Activated CD8-positive, alpha-beta memory T cell treated with anti-CD3 and anti-CD28 coated beads, Interleukin-2, amount 50 U/mL, for 1 hour (primary cell): ENCODE data around the gene FXYD3.
A peak's percentile ranks its signal among the peaks of the same experiment; 100 is the strongest.
"Not testable (repeated sequence)": the region's sequence is repeated elsewhere in the genome, so short reads cannot be mapped to it uniquely, and the experiment has no call there.

ENCODE experiments used
- DNase-seq: peaks from one replicate; pipeline ENCODE4 v3.0.0-alpha.2; 2020; ENCODE audit errors: extremely low read depth

Gene FXYD3

GRCh38 chr19:35125270-35125717, 9.7 kb downstream of the FXYD3 start:
- no peak for DNase-seq

GRCh38 chr19:35125749-35126623, 10.4 kb downstream of the FXYD3 start:
- no peak for DNase-seq

- no peak for DNase-seq
These were observed 11.0 kb downstream of the FXYD3 start for GRCh38 chr19:35126624-35126959.

GRCh38 chr19:35127871-35128270, 12.2 kb downstream of the FXYD3 start:
- no peak for DNase-seq

GRCh38 chr19:35128398-35129057, 12.9 kb downstream of the FXYD3 start:
- DNase-seq, result no peak

GRCh38 chr19:35129724-35130274, 14.2 kb downstream of the FXYD3 start:
- DNase-seq, result not testable (repeated sequence)

GRCh38 chr19:35130761-35131720, 15.4 kb downstream of the FXYD3 start:
- no peak for DNase-seq

GRCh38 chr19:35132254-35132653, 16.6 kb downstream of the FXYD3 start:
- no peak for DNase-seq

- DNase-seq, result no peak
These were observed 18.2 kb downstream of the FXYD3 start for GRCh38 chr19:35133826-35134225.

- no peak for DNase-seq
These were observed 19.1 kb downstream of the FXYD3 start, which contains the start of gene LGI4 for GRCh38 chr19:35134601-35135242. TSS of gene LGI4 (minus strand) at chr19:35135059. CDS start at chr19:35134680, 379 bp downstream.

- no peak for DNase-seq
These were observed 19.8 kb downstream of the FXYD3 start for GRCh38 chr19:35135389-35135909.

GRCh38 chr19:35136231-35136630, 20.6 kb downstream of the FXYD3 start:
- no peak for DNase-seq

GRCh38 chr19:35136977-35137702, 21.5 kb downstream of the FXYD3 start:
- no peak for DNase-seq

GRCh38 chr19:35138305-35138892, 22.8 kb downstream of the FXYD3 start, which contains the start of gene FXYD1:
TSS of gene FXYD1 (plus strand) at chr19:35138824. CDS start at chr19:35140080, 1,256 bp downstream.
- DNase-seq, result no peak

- DNase-seq, result no peak
These were observed 24.8 kb downstream of the FXYD3 start for GRCh38 chr19:35140207-35140961.

- DNase-seq, result peak; percentile 78
These were observed 25.6 kb downstream of the FXYD3 start for GRCh38 chr19:35140962-35141836.

GRCh38 chr19:35141837-35142605, 26.4 kb downstream of the FXYD3 start:
- no peak for DNase-seq
